HG02623 (cell line): ENCODE data around the gene RFX1.

Source experiments
- ATAC-seq: cut with Tn5 transposase; IDR thresholded peaks from one replicate; pipeline ENCODE4 v1.9.1; 2021; ENCODE audit warnings: moderate library complexity; ENCODE audit not compliant: unreplicated experiment

The RFX1 gene

DNA sequence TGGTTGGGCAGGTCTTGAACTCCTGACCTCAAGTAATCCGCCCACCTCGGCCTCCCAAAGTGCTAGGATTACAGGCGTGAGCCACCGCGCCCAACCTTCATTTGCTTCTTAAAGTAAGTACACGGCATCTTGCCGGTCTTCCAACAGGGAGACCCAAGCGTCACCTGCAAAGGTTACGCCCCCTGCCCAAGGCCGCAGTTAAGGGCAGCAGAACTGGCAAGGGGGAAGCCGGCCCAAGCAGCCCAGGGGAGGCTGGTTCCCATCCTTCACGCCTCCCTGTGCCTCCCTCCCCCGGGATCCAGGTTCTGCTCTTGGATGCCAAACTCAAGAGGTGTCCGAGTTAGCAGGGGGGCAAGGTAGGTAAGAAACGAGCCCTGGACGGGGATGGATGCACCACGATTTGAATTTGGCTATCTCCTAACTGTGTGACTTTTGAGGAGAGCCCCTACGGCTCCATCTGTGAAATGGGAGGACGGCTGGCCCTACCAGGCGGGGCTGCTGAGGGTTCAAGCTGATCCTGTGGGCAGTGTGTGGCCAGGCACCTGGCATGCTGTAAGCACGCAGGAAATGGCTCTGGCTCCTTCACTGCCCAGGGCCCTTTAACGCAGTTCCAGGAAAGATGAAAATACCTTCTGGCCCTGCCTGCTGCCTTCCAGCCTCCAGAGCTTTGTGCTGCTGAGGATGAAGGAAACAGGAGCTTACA is 9.0 kb downstream of the RFX1 start:
- no peak for ATAC-seq

DNA sequence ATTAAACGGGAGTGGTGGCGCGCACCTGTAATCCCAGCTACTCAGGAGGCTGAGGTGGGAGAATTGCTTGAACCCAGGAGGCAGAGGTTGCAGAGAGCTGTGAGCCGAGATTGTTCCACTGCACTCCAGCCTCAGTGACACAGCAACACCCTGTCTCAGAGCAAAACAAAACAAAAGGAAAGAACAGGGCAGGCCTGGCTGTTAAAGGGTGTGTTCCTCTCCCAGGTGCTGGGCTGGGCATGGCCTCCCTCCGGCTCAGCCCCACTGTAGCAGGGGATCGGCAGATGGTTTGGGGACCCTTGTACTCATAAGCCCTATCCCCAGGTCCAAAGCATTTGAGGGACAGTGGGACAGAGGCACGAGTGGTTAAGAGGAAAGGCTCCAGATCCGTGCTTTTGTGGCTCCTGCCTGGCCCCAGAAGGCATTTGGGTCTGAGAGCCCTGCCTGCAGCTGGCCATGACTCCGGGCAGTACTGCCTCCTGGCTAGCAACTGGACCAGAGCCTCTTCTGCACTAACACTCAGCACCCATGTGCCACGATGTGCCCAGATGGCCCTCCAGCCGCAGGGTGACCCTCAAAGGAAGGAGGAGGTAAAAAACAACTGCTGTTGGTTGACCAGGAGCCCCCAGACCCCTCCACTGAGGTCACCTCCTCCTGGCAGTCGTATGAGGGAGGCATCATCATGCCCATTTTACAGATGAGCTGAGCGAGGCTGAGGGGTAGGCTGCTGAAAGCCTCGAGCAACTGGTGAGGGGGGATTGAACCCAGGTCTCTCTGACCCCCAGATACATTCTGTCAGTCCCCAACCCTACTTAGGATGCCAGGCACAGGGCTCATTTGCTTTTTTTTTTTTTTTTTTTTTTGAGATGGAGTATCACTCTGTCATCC is 10.0 kb downstream of the RFX1 start:
- ATAC-seq: no peak

DNA sequence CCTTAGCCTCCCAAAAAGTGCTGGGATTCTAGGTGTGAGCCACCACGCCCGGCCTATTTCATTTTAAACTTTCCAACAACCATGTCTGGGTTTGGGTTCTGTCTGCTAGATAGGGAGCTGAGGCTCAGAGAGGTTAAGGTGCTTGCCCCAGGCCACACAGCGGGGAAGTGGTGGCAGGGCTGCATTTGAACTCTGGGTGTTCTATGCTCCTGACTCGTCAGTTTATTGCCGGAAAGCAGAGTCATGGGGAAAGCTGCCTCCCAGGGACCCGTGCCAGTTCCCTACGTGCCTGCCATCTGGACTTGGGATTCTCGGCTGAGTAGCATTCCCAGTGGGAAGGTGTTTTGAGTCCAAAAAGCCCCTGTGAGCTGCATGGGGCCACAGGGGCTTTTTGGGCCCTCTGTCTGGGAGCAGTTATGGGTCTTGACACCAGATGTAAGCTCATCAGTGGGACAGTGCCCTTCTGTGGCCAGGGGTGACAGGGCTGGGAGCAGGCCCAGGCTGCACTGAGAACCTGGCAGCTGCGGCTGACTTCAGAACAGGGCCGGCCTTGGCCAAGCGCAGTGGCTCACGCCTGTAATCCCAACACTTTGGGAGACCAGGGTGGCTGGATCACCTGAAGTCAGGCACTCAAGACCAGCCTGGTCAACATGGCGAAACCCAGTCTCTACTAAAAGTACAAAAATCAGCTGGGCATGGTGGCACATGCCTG is 10.9 kb downstream of the RFX1 start:
- ATAC-seq: no peak

DNA sequence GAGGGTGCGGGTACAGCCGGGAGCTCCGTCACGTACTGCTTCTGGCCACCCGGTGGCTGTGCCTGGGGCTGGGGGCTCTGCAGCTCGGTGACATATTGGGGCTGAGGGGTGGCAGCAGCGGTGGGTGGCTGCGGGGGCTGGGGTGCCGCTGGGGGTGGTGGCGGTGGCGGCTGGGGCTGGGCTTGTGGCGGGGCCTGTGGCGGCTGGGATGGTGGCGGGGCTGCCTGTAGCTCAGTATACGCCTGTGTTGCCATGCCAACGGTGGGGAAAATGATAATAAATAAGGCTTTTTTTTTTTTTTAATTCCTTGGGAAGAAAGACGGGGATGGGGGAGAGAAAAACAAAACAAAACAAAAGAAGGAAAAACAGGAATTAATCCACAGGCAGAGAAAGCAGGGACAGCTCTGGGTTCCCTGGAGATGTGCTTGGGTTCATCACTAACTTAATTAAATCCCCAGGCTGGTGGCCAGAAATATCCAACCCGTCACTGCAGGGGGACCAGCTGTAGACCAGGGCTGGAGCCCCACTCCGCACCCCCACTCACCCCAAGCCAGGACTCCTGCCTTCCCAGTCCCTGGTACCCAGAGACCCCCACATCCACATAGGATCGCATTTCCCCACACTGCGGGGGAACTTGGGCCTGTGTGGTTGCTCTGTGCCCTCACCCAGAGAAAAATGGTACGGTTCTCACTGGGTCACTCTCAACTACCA is 12.4 kb downstream of the RFX1 start:
- ATAC-seq: no peak

DNA sequence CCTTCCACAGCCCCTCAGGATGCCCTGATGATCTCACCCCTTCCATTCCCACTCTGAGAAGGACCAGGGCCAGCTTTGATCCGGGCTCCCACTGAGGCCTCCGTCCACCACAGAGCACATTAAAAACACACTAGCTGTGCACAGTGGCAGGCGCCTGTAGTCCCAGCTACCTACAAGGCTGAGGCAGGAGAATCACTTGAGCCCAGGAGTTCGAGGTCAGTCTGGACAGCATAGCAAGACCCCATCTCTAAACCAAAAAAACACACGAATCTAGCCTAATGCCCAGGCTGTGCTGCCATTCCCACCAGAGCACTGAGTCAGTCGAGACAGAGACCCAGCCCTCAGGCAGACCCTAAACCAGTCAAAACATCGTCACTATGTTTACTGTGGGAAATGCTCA is 14.1 kb downstream of the RFX1 start:
- no peak for ATAC-seq

DNA sequence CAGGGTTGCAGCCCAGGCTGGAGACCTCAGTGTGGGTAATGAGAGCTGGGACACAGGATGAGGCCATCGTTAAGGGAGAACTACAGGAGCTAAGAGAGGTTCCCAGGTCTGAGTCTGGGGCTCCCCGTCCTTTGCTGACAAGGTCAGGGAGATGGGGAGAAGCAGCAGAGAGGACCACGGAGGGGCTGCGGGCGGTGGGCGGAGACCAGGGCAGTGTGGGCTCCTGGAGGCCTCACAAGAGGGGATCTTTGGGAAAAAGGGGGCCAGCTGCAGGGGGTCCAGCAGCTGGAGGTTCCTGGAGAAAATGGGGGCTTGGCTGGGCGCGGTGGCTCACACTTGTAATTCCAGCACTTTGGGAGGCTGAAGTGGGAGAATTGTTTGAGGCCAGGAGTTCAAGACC is 16.0 kb downstream of the RFX1 start:
- no peak for ATAC-seq

DNA sequence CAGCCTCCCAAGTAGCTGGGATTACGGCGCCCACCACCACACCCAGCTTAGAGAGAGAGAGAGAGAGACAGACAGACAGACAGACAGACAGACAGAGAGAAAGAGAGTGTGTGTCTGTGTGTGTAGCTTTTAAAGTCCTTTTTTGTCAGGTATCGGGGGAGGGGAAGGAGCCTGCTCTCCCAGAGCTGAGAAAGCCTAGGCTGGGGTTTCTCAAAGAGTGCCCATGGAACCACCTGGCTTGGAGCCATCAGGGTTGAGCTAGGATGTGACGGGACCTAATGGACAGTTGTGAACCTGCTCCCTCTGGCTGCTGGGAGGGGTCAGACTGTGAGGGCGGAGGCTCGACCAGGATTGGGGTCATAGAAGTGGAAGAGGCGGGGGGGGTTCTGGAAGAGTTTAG is 16.6 kb downstream of the RFX1 start:
- no peak for ATAC-seq

DNA sequence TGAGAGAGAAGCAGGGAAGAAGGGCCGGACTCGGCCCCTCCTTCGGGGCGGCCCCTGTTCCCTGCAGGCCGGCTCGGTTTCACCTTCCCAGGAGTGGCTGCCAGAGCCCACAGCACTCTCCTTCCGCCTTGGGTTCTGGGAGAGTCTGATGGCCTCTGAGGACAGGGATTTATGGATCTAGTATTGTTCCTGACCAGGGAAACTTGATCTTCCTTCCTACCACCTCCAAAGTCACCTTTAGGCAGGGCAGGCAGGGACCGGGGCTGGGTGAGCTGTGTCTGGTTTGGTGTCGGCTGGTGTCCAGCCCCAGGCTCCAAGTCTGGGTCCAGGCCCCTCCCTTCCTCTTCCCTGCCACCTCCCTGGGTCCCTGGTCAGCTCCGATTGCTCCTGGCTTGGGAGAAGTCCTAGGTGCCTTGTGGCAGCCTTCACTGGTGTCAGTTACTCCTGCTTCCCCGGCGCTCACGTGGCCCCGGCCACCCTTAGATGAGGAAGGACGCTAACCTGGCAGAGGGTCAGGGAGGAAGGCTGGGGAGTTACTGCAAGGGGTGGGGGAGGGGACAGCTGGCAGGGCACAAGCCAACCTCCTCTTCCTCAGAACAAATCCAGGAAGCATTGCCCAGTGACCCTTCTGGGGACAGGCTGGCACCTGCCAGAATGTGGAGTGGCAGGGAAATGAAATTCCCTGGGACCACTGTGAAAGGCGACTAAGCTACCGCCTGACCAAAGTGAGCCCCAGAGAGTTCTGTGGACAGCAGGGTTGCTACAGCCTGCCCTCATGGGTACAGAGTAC is 18.8 kb downstream of the RFX1 start:
- ATAC-seq: no peak

DNA sequence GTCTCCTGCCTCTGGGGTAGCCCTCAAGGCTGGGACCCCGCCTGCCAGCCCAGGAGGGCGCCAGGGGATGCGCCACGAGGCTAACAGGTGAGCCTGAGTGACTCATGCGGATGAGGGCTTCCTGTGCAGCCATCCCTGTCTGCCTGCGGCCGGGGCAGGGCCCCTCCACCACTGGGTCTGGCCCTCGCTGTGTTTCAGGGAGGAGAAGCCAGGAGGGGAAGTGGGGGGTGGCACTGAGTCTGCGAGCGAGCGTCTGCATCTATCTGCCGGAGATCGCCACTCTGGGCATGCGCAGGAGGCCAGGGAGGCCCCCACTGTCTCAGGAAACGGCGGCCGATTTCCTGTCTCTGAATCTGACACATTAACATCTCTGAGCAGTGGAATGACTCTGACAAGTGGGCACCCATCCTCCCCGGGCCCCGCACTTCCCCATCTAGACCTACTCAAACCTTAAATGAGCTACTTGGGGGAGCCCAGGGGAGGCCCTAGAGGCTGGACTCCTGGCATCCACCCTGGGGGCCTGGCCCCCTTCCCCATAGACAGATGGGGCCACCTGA is 19.7 kb downstream of the RFX1 start:
- ATAC-seq: peak; percentile 69

DNA sequence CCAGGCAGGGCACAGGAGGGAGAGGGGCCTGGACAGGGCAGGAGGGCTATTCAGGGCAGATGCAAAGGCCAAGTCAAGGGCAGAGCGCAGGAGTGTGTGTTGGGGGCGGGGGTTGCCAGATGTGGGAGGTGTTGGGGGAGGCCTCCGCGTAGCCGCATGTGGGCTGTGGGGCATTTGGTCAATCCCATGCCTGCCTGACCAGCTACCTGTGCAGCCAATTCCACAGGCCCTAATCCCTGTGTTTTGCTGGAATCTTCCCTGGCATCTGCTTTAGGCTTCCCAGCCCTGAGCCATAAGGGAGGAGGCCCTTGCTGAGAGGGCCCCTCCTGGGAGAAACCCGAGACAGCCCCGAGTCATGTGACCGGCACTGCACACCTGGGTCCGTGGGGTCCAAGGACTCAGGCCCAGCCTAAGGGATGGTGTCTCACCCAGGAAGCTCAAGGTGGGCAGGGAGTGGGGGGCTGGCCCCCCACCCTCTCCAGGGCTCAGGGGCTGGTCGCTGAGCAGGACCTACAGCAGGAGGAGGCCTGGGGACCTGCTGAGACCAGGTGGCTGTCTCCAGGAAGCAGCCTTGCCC is 20.3 kb downstream of the RFX1 start:
- ATAC-seq: peak; percentile 14

DNA sequence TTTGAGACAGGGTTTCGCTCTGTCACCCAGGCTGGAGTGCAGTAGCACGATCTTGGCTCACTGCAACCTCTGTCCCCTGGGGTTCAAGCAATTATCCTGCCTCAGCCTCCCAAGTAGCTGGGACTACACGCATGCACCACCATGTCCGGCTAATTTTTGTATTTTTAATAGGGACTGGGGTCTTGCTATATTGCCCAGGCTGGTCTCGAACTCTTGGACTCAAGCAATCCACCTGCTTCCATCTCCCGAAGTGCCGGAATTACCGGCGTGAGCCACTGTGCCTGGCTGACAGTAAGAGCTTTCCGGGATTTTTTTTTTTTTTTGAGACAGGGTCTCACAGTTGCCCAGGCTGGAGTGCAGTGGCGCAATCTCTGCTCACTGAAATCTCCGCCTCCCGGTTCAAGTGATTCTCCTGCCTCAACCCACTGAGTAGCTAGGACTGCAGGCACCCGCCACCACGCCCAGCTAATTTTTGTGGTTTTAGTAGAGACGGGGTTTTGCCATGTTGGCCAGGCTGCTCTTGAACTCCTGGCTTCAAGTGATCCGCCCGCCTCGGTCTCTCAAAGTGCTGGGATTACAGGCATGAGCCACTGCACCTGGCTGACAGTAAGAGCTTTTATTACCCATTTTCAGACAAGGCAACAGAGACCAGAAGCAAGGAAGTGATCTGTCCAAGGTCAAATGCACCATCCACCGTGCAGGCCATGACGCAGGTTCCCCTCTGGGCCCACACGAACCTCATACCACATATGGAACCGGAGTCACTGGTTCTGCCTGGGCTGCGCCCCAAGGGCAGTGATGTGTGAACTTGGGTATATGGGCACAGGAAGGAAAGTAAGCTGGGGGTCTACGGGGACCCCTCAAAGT is 21.0 kb downstream of the RFX1 start:
- no peak for ATAC-seq

DNA sequence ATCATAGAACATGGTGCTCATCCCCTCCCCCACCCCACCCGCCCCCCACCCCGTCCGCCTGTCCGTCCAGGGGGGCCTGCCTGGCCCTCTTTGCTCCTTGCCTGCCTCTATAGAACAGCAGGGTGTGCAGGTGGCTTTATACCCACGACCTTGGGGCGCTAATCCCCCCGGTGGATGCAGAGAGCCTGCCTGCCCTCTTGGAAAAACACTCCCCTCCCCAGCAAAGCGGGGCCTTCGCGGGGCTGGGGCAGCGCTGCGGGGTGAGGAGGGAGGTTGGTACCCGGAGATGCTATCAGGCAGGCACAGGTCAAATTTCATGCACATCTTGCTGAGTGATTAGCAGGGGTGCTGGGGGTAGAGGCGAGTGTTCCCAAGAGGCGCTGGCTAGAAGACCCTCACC is 21.9 kb downstream of the RFX1 start:
- no peak for ATAC-seq

DNA sequence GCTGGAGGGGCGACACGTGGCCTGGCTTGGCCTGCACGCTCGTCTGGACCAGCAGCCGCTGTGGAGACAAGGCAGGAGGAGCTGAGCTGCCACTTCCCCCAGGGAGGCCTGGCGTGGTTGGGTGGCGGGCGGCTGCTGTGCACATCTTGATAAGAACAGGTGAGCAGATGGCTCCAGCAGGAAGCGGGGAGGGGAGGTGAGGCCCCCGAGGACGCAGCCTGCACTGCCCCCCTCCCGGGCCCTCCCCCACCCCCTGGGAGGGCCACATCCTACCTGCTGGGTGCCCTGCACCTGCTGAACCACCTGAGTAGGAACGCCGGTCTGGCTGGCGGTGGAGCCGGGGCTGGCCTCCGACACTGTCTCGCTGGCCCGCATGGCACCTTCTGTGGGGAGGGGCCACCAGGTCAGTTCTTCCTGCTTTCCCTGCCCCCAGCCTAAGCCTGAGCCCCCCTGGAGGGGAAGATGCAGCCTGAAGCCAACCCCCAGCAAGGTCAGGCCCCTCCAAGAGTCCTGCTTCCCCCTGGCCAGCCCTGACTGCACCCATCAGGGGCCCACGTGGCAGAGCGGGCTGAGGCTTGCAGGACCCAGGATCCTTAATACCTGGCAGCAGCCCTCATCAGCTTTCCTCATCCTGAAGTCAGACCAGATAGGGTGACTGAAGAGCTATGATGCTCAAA is 22.8 kb downstream of the RFX1 start:
- no peak for ATAC-seq

DNA sequence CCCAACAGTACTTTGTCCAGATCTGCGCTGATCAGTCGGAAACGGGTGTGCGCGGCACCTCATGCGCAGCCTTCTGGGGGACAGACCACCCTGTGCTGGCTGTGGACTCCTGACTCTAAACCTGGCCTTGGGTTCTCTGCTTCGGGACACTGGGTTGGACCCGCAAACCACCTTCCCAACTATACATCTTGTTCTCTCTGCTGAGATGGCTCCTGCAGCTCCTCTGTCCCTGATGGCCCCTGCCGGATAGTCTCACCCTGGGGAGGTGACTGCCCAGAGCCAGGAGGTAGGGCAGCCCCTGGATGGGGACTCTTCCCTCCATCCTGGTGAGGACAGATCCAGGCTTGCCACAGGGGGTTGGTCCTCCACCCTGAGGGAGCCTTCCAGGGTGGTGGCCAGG is 23.3 kb downstream of the RFX1 start:
- no peak for ATAC-seq

DNA sequence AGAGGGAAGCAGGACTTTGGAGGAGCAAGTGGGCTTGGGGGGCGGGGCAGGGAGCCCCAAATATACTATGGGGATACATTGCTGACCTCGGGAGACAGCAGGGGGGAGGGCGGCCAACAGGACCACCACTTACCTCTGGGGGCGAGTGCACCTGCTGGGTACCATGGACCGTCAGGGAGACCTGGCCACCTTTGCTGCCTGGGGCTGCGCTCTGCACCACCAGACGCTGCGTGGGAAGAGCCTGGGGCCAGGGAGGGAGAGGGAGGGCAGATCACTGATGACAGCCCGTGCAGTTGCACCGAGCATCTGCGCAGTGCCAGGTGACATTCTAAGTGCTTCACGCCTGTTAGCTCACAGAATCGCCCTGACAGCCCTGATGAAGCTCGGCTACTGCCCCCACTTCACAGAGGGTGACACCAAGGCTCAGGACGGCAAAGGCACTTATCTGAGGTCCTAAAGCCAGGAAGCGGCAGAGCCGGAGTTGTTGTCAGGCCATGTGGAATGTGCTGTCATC is 24.1 kb downstream of the RFX1 start:
- no peak for ATAC-seq

DNA sequence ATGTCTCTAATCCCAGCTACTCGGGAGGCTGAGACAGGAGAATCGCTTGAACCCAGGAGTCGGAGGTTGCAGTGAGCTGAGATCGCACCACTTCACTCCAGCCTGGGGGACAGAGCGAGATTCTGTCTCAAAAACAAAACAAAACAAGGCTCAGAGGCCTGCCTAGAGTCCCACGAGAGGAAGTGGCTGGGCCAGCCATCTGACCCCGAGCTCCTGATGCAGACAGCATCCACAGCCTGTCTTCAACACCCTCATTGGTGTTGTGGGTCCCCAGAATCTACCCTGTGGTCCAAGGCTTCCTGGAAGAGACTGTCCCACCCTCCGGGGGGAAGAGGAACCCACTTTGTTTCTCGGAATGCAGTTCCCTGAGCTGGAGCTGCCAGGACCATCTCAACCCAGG is 24.7 kb downstream of the RFX1 start:
- no peak for ATAC-seq

DNA sequence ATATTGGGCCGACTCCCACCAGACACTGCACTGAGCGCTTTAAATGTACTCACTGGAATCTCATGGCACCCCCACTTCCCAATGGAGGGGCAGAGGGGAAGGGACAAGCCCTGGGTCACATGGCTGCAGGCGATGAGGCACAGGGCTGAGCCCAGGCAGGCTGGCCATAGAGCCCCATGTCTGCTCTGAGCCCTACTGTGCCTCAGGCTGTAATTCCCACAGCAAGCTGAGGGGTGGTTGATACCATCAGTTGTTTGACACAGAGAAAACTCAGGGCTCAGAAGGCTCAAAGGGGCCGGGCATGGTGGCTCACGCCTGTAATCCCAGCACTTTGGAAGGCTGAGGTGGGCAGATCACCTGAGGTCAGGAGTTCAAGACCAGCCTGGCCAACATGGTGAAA is 25.1 kb downstream of the RFX1 start:
- no peak for ATAC-seq

DNA sequence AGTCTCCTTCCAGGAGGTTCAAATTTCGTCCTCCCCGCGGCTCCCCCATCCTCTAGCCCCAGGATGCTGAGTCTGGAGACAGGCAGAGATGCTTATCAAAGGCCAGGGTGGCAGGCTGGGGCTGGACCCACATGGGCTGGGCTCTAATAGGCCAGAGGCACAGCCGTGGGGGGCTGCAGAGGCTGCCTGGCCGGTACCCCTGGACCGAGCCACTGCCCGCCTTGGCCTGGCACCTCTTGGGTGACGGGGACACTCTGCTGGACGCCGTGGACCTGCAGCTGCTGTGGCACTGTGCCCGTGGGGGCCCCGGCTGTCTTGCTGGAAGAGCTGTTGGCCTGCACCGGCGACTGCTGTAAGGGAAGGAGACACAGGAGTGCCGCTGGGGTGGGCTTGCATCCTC is 25.8 kb downstream of the RFX1 start:
- ATAC-seq: no peak
